Glomerular visceral epithelial cell (primary cell): Measurements from ENCODE around the gene IL19.
"Not testable (repeated sequence)": the region's sequence is repeated elsewhere in the genome, so short reads cannot be mapped to it uniquely, and the experiment has no call there.

Experiments used
- DNase-seq: peaks from one replicate; pipeline ENCODE4 v3.0.0-alpha.2; 2016; ENCODE audit errors: extremely low spot score

IL19 gene

GRCh38 chr1:206776229-206776628 is 5.7 kb downstream of the IL19 start:
- no peak for DNase-seq

GRCh38 chr1:206778031-206778430 is 7.5 kb downstream of the IL19 start:
- no peak for DNase-seq

GRCh38 chr1:206778911-206779310 is 8.3 kb downstream of the IL19 start:
- DNase-seq: not testable (repeated sequence)

- no peak for DNase-seq
Observed at GRCh38 chr1:206779638-206780037, 9.1 kb downstream of the IL19 start.

- DNase-seq: no peak
Observed at GRCh38 chr1:206782448-206782847, 11.9 kb downstream of the IL19 start.

- DNase-seq: no peak
Observed at GRCh38 chr1:206783506-206783905, 12.9 kb downstream of the IL19 start.

GRCh38 chr1:206784471-206784903 is 13.9 kb downstream of the IL19 start:
- no peak for DNase-seq

- DNase-seq: no peak
Observed at GRCh38 chr1:206785182-206785765, 14.7 kb downstream of the IL19 start.

GRCh38 chr1:206786212-206786886 is 15.8 kb downstream of the IL19 start:
- no peak for DNase-seq

GRCh38 chr1:206787891-206788290 is 17.3 kb downstream of the IL19 start:
- no peak for DNase-seq

- no peak for DNase-seq
Observed at GRCh38 chr1:206788487-206789050, 18.0 kb downstream of the IL19 start.

GRCh38 chr1:206790502-206791250 is 20.1 kb downstream of the IL19 start:
- no peak for DNase-seq

GRCh38 chr1:206792939-206793607 is 22.5 kb downstream of the IL19 start:
- DNase-seq: peak; percentile 70

- DNase-seq: peak; percentile 17
Observed at GRCh38 chr1:206793620-206794019, 23.0 kb downstream of the IL19 start.

GRCh38 chr1:206794294-206794908 is 23.8 kb downstream of the IL19 start:
- no peak for DNase-seq

- no peak for DNase-seq
Observed at GRCh38 chr1:206796116-206796515, 25.5 kb downstream of the IL19 start.

- DNase-seq: no peak
Observed at GRCh38 chr1:206796981-206797402, 26.4 kb downstream of the IL19 start.

GRCh38 chr1:206797534-206798383 is 27.2 kb downstream of the IL19 start:
- DNase-seq: no peak

GRCh38 chr1:206798384-206798996 is 27.9 kb downstream of the IL19 start:
- no peak for DNase-seq

GRCh38 chr1:206799311-206799710 is 28.7 kb downstream of the IL19 start:
- no peak for DNase-seq
